MM.1S (cell line): ENCODE results near the gene C15orf39.

Experiments
- DNase-seq: peaks from one replicate; pipeline ENCODE4 v3.0.0-alpha.2; 2015
- H2AFZ ChIP-seq: fragments of 300-600 bp; sonication (generic); 2 replicates; pipeline ENCODE4 v1.6.0; 2016; ENCODE audit warnings: antibody characterized with exemption, low read length
- H3F3A ChIP-seq: fragments of 300-600 bp; sonication (generic); 2 replicates; pipeline ENCODE4 v1.6.1; 2016; ENCODE audit warnings: mild to moderate bottlenecking, antibody characterized with exemption, low read length, moderate library complexity, mixed read lengths; ENCODE audit not compliant: insufficient read depth
- H3K27ac ChIP-seq: fragments of 300-600 bp; sonication (generic); 2 replicates; pipeline ENCODE4 v1.5.1; 2016; ENCODE audit warnings: mild to moderate bottlenecking, low read length
- H3K27me3 ChIP-seq: fragments of 300-600 bp; sonication (generic); replicated peaks from 2 replicates; pipeline ENCODE4 v1.6.0; 2016; ENCODE audit warnings: low read length; ENCODE audit not compliant: insufficient read depth
- H3K36me3 ChIP-seq: fragments of 300-600 bp; sonication (generic); replicated peaks from 2 replicates; pipeline ENCODE4 v1.6.1; 2016; ENCODE audit warnings: mild to moderate bottlenecking, low read length, mixed read lengths; ENCODE audit not compliant: insufficient read depth
- H3K4me1 ChIP-seq: fragments of 300-600 bp; sonication (generic); 2 replicates; pipeline ENCODE4 v1.6.1; 2016; ENCODE audit warnings: low read length, mixed read lengths
- H3K4me2 ChIP-seq: fragments of 300-600 bp; sonication (generic); 2 replicates; pipeline ENCODE4 v1.6.0; 2016; ENCODE audit warnings: low read depth, low read length
- H3K4me3 ChIP-seq: fragments of 300-600 bp; sonication (generic); 2 replicates; pipeline ENCODE4 v1.5.1; 2016; ENCODE audit warnings: low read length, mixed read lengths
- H3K79me2 ChIP-seq: fragments of 300-600 bp; sonication (generic); 2 replicates; pipeline ENCODE4 v1.6.1; 2016; ENCODE audit warnings: mixed run types, low read length, mixed read lengths
- H3K9ac ChIP-seq: fragments of 300-600 bp; sonication (generic); 2 replicates; pipeline ENCODE4 v1.6.1; 2016; ENCODE audit warnings: low read length, mixed read lengths
- H3K9me2 ChIP-seq: fragments of 300-600 bp; sonication (generic); replicated peaks from 2 replicates; pipeline ENCODE4 v1.6.1; 2016; ENCODE audit warnings: mild to moderate bottlenecking, low read length, mixed read lengths; ENCODE audit not compliant: insufficient read depth
- H3K9me3 ChIP-seq: fragments of 300-600 bp; sonication (generic); replicated peaks from 2 replicates; pipeline ENCODE4 v1.6.1; 2016; ENCODE audit warnings: mild to moderate bottlenecking, low read length, mixed read lengths; ENCODE audit not compliant: insufficient read depth
- H4K20me1 ChIP-seq: fragments of 300-600 bp; sonication (generic); 2 replicates; pipeline ENCODE4 v1.6.1; 2016; ENCODE audit warnings: mild to moderate bottlenecking, low read length, moderate library complexity, mixed read lengths; ENCODE audit not compliant: insufficient read depth
- CTCF ChIP-seq: fragments of 300-600 bp; sonication (generic); IDR thresholded peaks from 2 replicates; pipeline ENCODE4 v1.5.1; 2016; ENCODE audit warnings: antibody characterized with exemption, low read length, mixed read lengths
- EZH2 ChIP-seq: fragments of 300-600 bp; sonication (generic); optimal IDR thresholded peaks from 2 replicates; pipeline ENCODE3; 2017; ENCODE audit warnings: low read depth, mild to moderate bottlenecking, antibody characterized with exemption, low read length, mixed read lengths
- EZH2phosphoT487 ChIP-seq: fragments of 300-600 bp; sonication (generic); IDR thresholded peaks from 2 replicates; pipeline ENCODE4 v1.6.1; 2018; ENCODE audit warnings: antibody characterized with exemption, low read length

C15orf39 gene

GRCh38 chr15:75230016-75230343 lies 28.3 kb downstream of the C15orf39 start:
- Histone ChIP-seq H3F3A (no peaks in the 10 kb centered on the region), H4K20me1 (no peaks in the 10 kb centered on the region), H3K36me3 (no peaks in the 10 kb centered on the region), H3K79me2 (no peaks in the 10 kb centered on the region), H3K27ac (no peak overlapping the region), H3K9me2 (no peaks in the 10 kb centered on the region), H3K4me2 (no peak overlapping the region), H3K9ac (no peak overlapping the region), H3K9me3 (no peaks in the 10 kb centered on the region), H2AFZ (no peak overlapping the region), H3K4me1 (no peaks in the 10 kb centered on the region), H3K27me3 (peaks cover 61% of the 10 kb centered on the region), H3K4me3 (no peak overlapping the region)
- TF ChIP-seq CTCF = no peak
- no peak for TF ChIP-seq EZH2phosphoT487
- no peak for TF ChIP-seq EZH2
- DNase-seq = no peak

GRCh38 chr15:75230551-75231371 lies 29.1 kb downstream of the C15orf39 start:
- DNase-seq = no peak
- Histone ChIP-seq H3K36me3 (no peaks in the 10 kb centered on the region), H3K4me2 (no peak overlapping the region), H3K4me1 (no peaks in the 10 kb centered on the region), H3K79me2 (no peaks in the 10 kb centered on the region), H3K27me3 (peaks cover 61% of the 10 kb centered on the region), H3K9me2 (no peaks in the 10 kb centered on the region), H2AFZ (no peak overlapping the region), H3K27ac (no peak overlapping the region), H3K9ac (no peak overlapping the region), H3F3A (no peaks in the 10 kb centered on the region), H3K4me3 (no peak overlapping the region), H3K9me3 (no peaks in the 10 kb centered on the region), H4K20me1 (no peaks in the 10 kb centered on the region)
- TF ChIP-seq EZH2phosphoT487 = no peak
- TF ChIP-seq CTCF = no peak
- no peak for TF ChIP-seq EZH2

- Histone ChIP-seq H3K4me2 (no peak overlapping the region), H2AFZ (no peak overlapping the region), H4K20me1 (no peaks in the 10 kb centered on the region), H3K4me3 (no peak overlapping the region), H3K4me1 (no peaks in the 10 kb centered on the region), H3F3A (no peaks in the 10 kb centered on the region), H3K27me3 (peaks cover 60% of the 10 kb centered on the region), H3K9me2 (no peaks in the 10 kb centered on the region), H3K27ac (no peak overlapping the region), H3K9ac (no peak overlapping the region), H3K36me3 (no peaks in the 10 kb centered on the region), H3K9me3 (no peaks in the 10 kb centered on the region), H3K79me2 (no peaks in the 10 kb centered on the region)
- DNase-seq = no peak
- TF ChIP-seq CTCF = no peak
- no peak for TF ChIP-seq EZH2
- no peak for TF ChIP-seq EZH2phosphoT487
Observed at GRCh38 chr15:75231836-75232235, 30.2 kb downstream of the C15orf39 start.
